HG02938 (cell line): ENCODE measurements around the gene CYP24A1.

Source experiments
- ATAC-seq: cut with Tn5 transposase; IDR thresholded peaks from one replicate; pipeline ENCODE4 v1.9.1; 2021; ENCODE audit warnings: mild to moderate bottlenecking, moderate library complexity; ENCODE audit not compliant: unreplicated experiment

The CYP24A1 gene

GRCh38 chr20:54173653-54174456, at the start of gene CYP24A1:
TSS of gene CYP24A1 (minus strand) at chr20:54173986. CDS start at chr20:54173579, 407 bp downstream.
- ATAC-seq: no peak

GRCh38 chr20:54223285-54223684, 49.5 kb upstream of the CYP24A1 start:
- no peak for ATAC-seq

DNA sequence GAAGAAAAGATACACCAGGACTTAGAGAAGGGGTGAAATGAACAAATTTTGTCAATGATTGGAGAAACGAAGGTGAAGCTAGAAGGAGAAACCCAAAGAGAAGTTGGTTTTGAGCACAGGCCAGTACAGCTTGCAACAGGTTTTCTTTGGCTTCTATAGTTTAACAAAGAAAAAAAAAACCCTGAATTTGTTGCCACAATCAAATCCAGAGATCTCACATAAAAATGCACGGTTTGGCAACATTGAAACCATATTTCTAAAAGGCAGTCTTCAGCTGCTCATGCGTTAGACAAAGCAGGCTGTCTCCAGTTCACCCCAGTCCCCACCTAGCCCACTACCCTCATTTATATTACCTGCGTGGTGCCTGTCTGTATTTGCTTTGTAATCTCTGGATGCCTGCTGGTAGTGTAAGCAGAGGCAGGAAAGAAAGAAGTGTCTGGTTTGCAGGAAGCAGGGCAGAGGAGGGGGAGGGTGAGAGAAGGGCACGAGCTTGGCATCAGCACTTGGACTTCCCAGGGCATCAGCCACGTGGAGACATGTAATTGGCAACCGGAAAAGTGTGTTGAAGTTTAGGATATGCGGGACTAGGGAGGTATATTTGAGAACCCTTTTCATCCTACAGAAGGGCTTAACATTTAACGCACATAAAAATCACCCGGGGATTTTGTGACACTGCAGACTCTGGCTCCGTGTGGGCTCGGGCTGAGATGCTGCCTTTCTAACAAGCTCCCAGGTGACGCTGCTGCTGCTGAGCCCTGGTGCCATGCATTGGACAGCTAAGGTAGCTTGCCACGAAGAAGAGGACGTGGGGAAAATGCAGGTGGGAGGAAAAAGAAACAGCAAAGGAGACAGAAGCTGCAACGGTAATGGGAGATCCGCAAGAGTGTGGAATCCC, 48.5 kb upstream of the CYP24A1 start:
- no peak for ATAC-seq

- ATAC-seq: peak; percentile 65
These were observed 47.6 kb upstream of the CYP24A1 start for GRCh38 chr20:54221353-54221752.

GRCh38 chr20:54220722-54221121, 46.9 kb upstream of the CYP24A1 start:
- no peak for ATAC-seq

- ATAC-seq: no peak
These were observed 46.1 kb upstream of the CYP24A1 start for GRCh38 chr20:54219751-54220426.

DNA sequence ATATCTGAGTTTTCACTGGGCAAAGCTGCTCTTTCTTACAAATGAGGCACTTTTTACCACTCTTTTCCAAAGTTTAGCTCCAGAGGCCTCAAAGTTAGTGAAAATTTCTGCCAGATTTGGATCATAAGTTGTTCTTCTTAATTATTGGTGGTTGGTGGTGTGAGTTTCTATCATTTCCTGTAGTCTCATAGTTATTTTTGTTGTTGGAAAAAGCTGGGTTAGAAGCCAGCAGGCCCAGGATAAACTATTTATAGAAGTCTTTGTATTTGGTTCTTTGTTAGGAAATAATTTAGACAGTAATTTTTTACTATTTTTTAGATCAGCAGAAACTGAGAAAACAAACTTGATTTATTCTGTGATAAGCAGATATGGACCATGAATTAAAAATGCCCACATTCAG, 44.7 kb upstream of the CYP24A1 start:
- ATAC-seq: no peak

DNA sequence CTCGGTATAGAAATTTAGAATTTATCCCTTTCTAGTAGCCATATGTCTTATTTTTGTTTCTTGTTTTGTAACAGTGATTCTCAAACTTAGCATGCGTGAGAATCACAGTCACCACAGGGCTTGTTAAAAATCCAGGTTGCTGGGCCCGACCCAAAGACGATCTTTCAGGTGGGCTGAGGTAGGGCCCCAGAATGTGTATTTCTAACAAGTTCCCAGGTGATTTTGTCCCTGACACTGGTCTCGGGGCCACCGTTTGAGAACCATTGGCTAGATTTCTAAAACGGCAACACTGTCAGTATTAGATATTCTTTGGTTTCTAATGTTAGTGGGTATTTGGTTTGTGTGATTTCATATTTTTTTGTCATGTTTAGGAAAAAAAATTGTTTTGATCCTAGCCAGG, 44.0 kb upstream of the CYP24A1 start:
- ATAC-seq: no peak

DNA sequence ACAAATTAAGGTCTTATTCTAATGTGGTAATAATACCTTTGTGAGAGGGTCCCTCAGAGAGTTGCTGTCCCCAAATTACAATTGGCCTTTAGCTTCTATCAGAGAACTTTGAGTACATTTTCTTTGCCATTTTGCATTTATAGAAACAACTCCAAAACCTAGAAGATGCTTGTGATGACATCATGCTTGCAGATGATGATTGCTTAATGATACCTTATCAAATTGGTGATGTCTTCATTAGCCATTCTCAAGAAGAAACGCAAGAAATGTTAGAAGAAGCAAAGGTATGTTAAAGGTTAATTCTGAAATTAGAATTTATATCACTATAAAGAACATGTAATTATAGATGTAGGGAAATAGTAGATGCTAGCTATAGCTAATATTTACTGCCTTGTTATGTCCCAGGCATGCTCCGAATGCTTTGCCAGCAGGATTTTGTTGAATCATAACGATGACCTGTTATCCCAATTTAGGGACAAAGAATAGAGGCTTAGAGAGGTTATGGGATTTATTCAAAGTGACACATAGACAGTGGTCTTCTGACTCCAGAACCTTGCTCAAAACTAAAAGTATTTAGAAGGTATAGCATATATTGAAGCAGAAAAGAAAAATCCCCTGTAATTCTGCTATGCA, 41.5 kb upstream of the CYP24A1 start:
- no peak for ATAC-seq

- ATAC-seq: no peak
These were observed 40.8 kb upstream of the CYP24A1 start for GRCh38 chr20:54214566-54214965.

GRCh38 chr20:54212871-54213270, 39.1 kb upstream of the CYP24A1 start:
- no peak for ATAC-seq

- no peak for ATAC-seq
These were observed 38.4 kb upstream of the CYP24A1 start for GRCh38 chr20:54212226-54212625.

DNA sequence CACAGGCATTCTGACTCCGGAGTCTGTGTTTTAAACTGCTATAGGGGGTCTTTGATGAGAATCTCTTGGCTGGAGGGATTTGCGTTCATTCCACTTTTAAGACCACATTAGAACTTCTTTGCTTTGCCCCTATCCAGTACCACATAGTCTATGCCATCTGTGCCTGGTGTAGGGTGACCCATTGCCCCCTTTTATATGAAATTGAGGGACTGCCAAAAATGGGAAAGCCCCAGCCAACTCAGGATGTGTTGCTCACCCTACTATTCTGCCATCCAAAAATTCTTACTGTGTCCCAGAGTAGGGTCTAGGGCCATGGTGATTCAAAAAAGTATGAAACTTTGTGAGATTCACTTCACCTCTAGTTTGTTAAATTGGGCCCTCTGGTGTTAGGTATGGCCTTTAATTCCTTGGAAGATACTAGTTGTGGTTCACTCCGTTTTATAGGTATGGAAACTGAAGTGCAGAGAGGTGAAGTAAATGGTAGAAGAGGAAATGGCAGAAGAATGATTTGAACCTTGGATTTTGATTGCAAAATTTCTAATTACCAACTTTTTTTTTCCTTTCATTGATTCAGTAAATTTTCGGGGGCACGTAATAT, 35.5 kb upstream of the CYP24A1 start:
- no peak for ATAC-seq

DNA sequence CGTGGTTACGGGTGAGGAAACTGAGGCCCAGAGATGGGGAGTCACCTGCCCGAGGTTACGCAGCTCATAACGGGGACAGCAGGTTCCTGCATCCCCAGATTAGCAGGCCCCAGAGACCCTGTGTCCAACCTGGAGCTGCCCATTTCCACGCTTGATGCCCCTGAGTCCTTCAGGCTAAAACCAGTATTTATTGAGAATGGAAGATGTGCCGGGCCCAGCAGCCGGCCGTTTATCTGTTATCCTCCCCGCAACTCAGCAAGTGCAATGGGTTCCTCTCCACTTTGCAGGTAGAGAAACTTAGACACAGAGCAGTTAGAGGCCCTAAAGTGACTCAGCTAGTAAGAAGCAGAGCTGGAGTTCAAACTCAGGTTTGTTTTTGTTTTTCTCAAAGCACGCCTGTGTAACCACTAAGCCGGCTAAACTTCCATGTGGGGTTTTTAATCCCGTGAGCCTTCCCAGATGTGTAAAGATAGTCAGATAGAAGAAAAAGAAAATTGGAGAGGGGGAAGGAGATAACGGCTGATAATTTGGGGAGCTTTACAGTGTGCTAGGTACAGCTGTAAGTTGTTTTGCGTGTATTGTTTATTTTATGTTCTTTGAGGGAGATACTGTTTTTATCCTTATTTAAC, 34.9 kb upstream of the CYP24A1 start:
- peak; percentile 16 for ATAC-seq

DNA sequence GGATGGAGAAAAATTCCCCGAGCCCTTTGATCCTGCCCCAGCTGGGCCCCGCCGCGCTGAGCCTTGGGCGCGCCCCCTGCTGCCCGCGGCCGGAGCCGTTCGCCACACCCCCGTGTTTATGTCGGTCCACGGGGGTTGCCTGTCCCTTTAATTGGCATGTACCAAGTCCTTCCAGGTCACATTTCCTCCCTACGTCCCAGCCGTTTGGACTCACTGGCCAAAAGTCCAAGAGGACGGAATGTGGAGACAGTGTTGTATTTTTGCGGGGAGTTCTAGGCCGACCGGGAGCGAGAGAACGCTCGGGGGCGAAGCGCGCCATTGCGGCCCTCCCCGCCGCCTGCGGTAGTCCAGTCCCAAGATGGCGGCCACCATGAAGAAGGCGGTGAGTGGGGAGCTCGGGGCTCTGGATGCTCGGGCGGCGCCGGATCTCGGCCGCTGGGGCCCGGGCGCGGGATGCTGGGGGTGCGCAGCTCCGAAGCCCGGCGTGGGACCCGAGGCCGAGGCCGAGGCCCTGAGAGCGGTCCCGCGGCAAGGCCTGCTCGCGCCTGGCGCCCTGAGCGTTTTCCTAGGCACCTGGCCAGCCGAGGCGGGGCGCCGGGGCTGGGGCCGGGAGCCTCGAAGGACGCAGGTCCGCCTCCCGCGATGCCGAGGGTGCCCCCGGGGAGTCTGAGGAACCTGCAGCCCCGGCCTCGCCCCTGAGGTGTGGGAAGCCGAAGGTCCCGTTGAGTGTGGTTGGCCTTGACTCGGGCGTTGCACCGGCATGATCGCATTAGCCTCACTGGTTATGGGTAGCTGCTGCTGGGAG, 34.2 kb upstream of the CYP24A1 start, which contains the start of gene PFDN4:
Gene PFDN4 (plus strand): TSS at position 345 of the 805 bp plus-strand sequence. CDS start 14 bp downstream, at position 359.
- ATAC-seq: peak; percentile 94

- no peak for ATAC-seq
These were observed 33.4 kb upstream of the CYP24A1 start for GRCh38 chr20:54207053-54207742.

- ATAC-seq: no peak
These were observed 31.7 kb upstream of the CYP24A1 start for GRCh38 chr20:54205450-54205849.

GRCh38 chr20:54204481-54204880, 30.7 kb upstream of the CYP24A1 start:
- ATAC-seq: no peak
